HCT116 (cell line): ENCODE measurements around the gene THRB.

Experiments
- EZH2 ChIP-seq: fragments of 200-600 bp; sonication (generic); IDR thresholded peaks from 2 replicates; pipeline ENCODE4 v1.6.1; 2017; ENCODE audit warnings: antibody characterized with exemption, mixed run types
- EZH2phosphoT487 ChIP-seq: fragments of 200-600 bp; IDR thresholded peaks from 2 replicates; pipeline ENCODE4 v1.6.1; 2018; ENCODE audit warnings: antibody characterized with exemption, borderline replicate concordance
- TF ChIP-seq, protein P1 (sequence below), 3 experiments: fragments of 200-600 bp in 1 of 3; sonication (generic) in 1 of 3; IDR thresholded peaks in 2 of 3; conservative IDR thresholded peaks in 1 of 3; 2 replicates each; pipeline ENCODE4 v1.5.1; 2012 to 2017; ENCODE audit warnings: low read depth in 2 of 3, low read length in 2 of 3, antibody characterized with exemption in 1 of 3, borderline replicate concordance in 1 of 3, control low read depth in 1 of 3, mild to moderate bottlenecking in 1 of 3, mixed read lengths in 1 of 3, mixed run types in 1 of 3, moderate library complexity in 1 of 3; ENCODE audit not compliant: insufficient read depth in 1 of 3
- TF ChIP-seq, protein P2 (sequence below): IDR thresholded peaks from 2 replicates; pipeline ENCODE4 v1.6.1; 2012
- TF ChIP-seq, protein P3 (sequence below): IDR thresholded peaks from 2 replicates; pipeline ENCODE4 v1.6.1; 2012; ENCODE audit warnings: low read depth

DNA sequence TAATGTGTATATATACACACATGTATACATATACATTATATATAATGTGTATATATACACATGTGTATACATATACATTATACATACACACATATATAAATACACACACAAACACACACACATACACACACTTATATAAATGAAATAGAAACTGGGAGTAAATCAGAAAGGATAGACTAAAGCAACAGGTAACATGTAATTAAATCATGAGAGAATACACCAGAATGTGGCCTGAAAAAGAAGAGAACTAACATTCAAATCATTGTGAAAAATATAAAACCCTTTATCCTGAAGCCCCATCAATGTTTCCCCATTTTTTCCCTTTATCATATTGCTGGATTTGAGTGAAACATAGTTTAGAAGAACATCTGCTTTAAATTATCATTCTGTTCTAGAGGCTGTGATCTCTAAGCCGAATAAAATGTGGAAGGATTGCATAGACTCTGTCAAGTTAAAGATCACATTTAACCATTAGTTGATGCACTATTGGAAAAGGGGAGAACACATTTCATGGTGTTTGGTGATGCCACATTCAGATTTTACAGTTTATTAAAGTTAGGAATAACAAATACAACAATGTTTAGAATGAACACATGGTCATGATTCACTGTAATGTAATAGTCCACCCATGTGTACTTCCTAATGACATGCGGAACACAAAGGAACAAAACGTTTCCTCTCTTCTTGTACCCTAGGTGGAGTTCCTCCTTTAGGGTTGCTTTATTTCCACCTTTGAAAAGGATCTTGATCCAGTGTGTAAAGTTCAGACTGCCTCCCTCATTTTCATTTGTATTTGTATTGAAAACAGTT lies 12.5 kb upstream of the THRB start:
- TF ChIP-seq, protein P1, sequence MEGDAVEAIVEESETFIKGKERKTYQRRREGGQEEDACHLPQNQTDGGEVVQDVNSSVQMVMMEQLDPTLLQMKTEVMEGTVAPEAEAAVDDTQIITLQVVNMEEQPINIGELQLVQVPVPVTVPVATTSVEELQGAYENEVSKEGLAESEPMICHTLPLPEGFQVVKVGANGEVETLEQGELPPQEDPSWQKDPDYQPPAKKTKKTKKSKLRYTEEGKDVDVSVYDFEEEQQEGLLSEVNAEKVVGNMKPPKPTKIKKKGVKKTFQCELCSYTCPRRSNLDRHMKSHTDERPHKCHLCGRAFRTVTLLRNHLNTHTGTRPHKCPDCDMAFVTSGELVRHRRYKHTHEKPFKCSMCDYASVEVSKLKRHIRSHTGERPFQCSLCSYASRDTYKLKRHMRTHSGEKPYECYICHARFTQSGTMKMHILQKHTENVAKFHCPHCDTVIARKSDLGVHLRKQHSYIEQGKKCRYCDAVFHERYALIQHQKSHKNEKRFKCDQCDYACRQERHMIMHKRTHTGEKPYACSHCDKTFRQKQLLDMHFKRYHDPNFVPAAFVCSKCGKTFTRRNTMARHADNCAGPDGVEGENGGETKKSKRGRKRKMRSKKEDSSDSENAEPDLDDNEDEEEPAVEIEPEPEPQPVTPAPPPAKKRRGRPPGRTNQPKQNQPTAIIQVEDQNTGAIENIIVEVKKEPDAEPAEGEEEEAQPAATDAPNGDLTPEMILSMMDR (IDR thresholded peaks at IDR 0.05 in 2 of 3, conservative IDR thresholded peaks at IDR 0.05 in 1 of 3; ENCODE audit: borderline replicate concordance in 1 of 3, insufficient read depth in 1 of 3, low read depth in 2 of 3, low read length in 2 of 3) = no peak
- TF ChIP-seq EZH2 (no peak), EZH2phosphoT487 (no peak)
- TF ChIP-seq, protein P2, sequence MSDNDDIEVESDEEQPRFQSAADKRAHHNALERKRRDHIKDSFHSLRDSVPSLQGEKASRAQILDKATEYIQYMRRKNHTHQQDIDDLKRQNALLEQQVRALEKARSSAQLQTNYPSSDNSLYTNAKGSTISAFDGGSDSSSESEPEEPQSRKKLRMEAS = no peak
- TF ChIP-seq, protein P3, sequence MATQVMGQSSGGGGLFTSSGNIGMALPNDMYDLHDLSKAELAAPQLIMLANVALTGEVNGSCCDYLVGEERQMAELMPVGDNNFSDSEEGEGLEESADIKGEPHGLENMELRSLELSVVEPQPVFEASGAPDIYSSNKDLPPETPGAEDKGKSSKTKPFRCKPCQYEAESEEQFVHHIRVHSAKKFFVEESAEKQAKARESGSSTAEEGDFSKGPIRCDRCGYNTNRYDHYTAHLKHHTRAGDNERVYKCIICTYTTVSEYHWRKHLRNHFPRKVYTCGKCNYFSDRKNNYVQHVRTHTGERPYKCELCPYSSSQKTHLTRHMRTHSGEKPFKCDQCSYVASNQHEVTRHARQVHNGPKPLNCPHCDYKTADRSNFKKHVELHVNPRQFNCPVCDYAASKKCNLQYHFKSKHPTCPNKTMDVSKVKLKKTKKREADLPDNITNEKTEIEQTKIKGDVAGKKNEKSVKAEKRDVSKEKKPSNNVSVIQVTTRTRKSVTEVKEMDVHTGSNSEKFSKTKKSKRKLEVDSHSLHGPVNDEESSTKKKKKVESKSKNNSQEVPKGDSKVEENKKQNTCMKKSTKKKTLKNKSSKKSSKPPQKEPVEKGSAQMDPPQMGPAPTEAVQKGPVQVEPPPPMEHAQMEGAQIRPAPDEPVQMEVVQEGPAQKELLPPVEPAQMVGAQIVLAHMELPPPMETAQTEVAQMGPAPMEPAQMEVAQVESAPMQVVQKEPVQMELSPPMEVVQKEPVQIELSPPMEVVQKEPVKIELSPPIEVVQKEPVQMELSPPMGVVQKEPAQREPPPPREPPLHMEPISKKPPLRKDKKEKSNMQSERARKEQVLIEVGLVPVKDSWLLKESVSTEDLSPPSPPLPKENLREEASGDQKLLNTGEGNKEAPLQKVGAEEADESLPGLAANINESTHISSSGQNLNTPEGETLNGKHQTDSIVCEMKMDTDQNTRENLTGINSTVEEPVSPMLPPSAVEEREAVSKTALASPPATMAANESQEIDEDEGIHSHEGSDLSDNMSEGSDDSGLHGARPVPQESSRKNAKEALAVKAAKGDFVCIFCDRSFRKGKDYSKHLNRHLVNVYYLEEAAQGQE = no peak
